Measurements from ENCODE around the gene CACUL1. TPM values are rescaled to one million over a fixed set of nuclear protein-coding genes. Genes with fewer than 3 reads are reported as not detected.

Gene CACUL1
- polyA plus RNA-seq, 1 donor = 19.7 TPM

GRCh38 chr10:118732245-118733165, 22.3 kb downstream of the CACUL1 start:
- no peak for DNase-seq (ENCODE audit: low read depth)

DNA sequence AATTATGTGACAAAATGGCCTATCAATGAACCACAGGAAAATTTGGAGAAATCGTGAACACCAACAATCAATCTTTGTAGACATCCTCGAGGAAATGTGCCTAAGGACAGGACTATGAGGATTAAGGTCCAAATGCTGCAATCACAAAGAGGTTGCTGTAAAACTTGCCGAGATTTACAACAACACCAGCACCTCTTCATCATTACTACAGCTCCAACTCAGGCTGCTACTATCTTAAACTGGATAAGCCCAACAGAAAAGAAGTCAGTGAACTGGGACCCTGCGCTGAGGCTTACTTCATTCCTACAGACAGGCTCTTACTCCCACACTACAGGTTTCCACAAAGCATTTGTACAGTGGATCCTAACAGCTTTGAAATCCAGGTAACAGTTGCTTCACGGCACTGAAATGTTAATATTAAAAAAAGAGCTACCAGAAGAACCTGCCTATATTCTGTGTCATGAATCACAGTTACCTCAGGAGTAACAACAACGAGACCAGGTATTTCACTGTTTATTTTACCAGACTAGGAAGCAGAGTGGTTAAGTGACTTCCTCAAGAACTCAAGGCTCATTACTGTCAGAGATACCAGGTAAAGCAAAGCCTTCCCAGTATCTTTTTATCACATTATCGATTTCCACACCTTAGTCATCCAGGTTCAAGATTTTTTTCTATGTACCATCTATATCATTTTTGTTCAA, 23.9 kb downstream of the CACUL1 start:
- DNase-seq (ENCODE audit: low read depth) = no peak

DNA sequence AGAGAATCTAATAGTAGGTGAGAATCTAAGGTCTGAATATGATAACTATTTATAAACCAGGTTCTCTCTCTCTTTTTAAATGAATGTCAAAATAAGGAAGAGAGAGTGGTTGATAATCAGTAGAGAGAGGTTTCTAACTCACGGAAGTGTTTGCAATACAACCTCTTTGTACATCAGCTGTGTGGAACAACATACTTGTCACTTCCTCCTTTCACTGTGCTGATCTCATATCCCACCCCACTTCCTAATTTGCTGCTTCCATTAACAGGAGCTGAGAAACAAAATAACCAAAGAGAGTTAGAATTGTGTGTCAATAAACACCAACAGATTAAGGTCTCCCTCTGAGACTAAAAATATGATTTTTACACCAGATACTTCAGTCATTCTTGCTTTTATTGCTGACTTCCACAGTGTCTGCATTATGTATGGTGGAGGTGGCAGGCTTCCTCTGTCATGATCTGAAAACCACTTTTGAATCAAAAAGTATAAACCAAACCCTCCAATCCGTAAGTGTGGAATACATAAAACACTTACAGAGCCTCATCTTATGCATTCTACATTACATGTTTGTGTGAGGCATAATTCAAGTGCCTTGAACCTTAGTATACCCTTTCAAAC, 25.0 kb downstream of the CACUL1 start:
- no peak for DNase-seq (ENCODE audit: low read depth)

DNA sequence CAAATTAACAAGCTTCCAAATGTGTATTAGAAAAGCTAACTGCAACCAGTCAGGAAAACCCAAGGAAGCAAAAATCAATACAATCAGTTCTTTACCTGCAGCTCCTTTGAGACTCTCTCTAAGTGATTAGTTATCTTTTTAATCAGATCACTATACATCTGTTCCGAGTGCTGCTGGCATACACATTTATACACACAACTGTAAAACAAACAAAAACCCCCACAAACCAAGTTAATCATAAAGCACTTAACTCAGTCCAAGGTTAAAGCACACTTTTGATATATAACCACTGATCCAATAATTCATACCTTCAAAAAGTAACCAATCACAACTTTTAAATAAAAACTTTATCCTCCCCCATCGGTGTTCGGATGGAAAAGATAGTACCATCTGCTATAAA, 25.6 kb downstream of the CACUL1 start:
- DNase-seq (ENCODE audit: low read depth) = no peak

DNA sequence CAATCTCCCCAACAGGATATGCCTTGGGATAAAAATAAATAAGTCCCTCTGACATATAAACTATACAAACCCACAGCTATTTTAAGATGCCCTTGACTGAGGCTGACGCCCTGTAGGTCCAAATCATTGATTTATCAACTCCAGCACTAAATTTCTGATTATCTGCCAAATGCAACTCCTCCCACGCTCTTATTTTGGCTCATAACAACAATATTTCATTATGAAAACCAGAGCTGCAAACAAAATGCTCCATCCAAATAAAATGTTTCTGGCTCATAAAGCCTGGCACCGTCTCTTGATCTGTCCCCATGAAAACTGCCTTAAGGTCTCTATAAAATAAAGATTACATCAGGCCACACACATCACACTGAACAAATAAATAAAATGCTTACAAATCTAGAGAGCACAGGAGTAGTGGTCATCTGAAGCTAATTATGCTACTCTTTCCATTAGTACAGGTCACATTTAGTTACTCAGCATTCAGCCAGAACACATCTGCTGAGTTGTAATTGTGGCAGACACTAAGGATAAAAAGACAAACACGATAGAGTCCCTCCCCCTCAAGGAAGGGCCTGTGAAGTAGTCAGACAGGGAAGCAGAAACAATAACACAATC, 28.8 kb downstream of the CACUL1 start:
- peak; percentile 24 for DNase-seq (ENCODE audit: low read depth)

DNA sequence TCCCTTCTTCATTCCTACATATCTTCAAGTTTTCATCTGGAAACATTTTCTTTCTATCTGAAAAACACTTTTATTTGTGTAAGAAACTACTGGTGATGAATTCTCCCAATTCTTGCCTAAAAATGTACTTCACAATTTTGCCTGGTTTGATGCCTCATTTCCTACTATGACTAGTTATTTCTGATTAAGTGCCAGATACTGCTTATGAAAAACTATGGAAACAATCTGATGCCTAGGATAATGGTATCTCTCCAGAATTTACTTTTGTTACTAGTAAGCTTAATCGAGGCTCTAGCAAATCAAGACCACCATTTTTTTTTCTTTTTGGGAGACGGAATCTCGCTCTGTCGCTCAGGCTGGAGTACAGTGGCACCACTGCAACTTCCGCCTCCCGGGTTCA, 31.3 kb downstream of the CACUL1 start:
- no peak for DNase-seq (ENCODE audit: low read depth)

- no peak for DNase-seq (ENCODE audit: low read depth)
Observed at GRCh38 chr10:118721539-118721876, 33.3 kb downstream of the CACUL1 start.

DNA sequence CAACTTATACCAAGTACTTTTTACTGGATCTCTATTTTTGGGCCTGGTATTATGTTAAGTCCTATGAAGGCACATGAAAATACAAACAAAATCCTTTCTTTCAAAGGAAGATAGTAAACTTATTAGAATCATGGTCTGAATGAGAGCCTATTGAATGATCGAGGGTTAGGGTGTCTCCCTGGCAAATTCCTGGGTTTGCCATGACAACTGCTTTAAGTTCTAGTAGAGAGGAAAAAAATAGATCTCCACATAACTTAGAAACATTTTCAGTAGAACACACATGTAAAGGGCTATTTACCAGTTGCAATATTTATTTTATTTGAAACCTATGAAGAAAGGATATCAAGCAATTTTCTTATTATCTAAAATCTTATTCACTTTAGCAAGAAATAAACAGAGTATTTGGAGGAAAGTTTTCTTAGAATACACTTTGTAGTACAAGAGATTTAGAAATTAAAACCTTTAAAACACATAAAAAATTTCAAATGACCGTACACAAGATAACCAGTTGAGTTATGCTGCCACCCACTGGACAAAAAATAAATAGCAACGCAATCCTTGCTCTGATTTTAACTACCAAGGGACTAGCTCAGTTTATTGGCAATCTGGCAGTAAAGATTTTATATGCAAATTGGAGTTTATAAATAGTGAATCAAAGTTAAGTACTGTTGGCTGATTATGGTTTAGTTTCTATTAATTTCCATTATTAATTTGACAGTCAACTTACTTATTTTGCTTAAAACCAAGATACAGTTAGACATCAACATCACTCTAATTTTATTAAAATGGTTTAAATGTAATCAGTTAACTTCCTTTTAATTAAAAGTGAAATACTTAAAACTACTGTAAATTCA, 33.9 kb downstream of the CACUL1 start:
- DNase-seq (ENCODE audit: low read depth) = peak; percentile 17

DNA sequence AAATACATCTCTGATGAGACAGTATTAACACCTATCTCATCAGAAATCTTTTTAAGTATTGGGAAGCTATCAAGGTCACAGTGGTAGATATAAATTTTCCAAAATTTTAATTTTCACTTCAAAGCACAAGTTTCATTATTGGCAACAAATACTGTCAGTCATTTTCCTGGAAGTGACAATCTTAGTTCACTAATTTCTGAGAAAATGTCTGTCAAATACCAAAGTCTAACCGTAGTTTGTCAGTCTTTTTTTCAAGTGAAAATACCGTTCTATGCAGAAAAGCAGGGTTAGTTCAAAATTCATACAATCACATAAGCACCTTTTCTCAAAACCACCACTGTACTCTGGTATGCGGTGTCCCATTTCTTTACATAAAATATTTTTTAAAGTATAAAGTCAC, 40.4 kb downstream of the CACUL1 start:
- DNase-seq (ENCODE audit: low read depth) = no peak

DNA sequence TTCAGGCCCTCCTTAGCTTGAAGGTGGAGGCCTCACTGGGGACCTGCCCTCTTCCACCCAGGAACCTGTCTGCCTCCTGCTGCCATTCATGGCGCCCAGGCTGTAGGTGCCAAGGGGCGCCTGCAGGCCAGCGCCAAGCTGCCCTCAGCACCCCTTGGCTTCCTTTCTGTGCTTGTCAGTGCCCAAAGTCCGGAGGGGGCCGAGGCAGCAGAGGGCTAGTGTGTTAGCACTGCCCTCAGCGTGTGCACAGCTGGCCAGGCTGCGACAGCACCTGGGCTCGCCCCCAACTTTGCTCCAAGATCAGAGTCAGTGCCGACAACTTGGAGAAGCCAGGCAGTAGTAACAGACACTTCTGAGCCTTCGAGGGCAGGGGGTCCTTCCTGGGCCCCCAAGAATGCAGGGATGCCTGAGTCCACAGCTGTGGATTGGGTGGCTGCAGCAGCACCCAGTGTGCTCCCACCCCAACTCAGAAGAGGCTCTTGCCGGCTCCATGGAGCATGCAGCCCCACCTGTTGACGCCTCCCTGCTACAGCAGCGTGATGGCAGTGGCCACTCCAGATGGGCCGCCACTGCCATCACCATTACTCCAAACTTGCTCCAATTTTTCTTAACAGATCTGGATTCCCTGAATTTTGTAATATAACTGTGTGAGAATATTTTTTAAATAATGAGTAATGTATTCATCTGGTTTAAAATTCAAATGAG, 41.7 kb downstream of the CACUL1 start:
- no peak for DNase-seq (ENCODE audit: low read depth)

- DNase-seq (ENCODE audit: low read depth) = no peak
Observed at GRCh38 chr10:118712080-118712479, 42.7 kb downstream of the CACUL1 start.

DNA sequence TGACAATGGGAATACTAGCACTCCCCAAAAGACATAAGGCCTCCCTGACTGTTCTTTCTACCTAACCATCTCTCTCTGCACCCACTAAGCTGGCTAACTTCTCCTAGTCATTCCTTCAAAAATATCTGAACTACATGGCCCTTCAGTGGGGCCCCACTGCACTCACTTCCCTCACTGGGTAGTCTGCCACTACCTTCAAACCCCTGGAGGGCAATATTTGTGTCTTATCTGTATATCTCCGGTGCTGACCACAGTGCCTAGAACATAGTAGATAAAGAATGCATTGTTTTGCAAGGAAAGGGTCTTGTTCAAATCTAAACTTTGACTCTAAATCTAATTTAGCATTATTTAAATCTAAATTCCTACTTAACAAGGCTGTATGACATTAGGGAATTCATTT, 44.3 kb downstream of the CACUL1 start:
- DNase-seq (ENCODE audit: low read depth) = no peak

GRCh38 chr10:118708571-118708970, 46.2 kb downstream of the CACUL1 start:
- DNase-seq (ENCODE audit: low read depth) = no peak

- DNase-seq (ENCODE audit: low read depth) = no peak
Observed at GRCh38 chr10:118704711-118705110, 50.1 kb downstream of the CACUL1 start.

DNA sequence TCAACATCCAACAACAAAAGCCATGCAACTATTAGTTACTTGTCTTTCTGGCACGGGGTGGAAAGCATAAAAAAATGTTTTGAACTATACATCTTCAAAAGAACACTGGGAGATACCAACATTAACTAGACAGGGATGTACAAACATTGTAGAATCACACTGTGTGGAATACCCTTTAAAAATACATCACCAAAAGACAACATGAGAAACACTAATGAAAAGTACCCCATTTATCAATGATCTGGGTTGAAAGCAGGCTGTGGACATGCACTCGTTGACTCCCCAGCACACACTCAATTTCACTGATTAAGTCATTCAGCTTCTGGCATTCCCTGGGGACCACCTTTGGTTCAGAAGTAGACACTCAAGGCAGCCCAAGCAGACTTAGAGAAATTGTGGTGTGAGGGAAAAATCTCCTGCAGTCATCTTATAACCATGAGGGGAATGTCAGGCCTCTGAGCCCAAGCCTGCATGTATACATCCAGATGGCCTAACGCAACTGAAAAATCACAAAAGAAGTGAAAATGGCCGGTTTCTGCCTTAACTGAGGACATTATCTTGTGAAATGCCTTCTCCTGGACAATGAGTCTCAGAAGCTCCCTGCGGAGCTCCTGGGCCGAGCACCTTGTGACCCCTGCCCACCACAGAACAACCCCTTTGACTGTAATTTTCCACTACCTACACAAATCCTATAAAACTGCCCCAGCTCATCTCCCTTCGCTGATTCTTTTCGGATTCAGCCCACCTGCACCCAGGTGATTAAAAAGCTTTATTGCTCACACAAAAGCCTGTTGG, 53.0 kb downstream of the CACUL1 start:
- DNase-seq (ENCODE audit: low read depth) = no peak

- DNase-seq (ENCODE audit: low read depth) = no peak
Observed at GRCh38 chr10:118698421-118698820, 56.3 kb downstream of the CACUL1 start.

GRCh38 chr10:118694848-118695247, 59.9 kb downstream of the CACUL1 start:
- no peak for DNase-seq (ENCODE audit: low read depth)

- no peak for DNase-seq (ENCODE audit: low read depth)
Observed at GRCh38 chr10:118692872-118693271, 61.9 kb downstream of the CACUL1 start.

DNA sequence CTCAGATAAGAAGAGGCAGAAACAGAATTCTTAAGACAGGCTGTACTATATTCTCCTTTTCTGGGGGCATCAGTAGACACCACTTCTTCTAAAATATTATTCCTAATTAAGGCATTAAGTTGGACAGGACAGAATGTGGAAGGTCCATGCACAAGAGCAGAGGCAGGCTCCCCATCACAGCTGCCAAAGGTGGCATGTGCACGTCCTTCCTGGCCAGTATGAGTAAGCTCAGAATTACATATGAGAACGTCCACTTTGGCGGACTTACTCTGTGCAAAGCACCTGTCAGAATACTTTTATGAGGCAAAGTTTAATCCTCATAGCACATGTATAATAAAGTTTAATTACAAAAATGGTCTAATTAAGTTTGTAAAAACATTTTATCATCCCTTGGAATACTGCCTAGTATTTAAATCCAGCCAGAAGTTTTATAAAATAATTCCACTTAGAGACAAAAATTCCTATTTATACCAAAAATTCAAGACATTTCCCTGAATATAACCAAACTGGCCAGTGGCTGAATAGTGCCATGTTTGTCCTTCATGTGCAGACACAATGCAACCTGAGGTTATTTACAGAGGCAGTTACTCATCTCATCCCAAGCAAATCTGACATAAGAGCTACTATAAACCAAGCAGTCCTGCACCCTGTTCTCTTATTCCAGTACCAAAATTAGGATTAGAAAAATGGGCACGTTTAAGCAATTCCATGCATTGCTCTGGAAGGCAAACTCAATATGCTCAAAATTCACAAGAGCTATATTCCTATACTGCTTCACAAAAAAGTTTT, 65.5 kb downstream of the CACUL1 start:
- no peak for DNase-seq (ENCODE audit: low read depth)

All from forelimb muscle (tissue), 1 donor.